ENCODE data around the gene JPH2.
"Not testable (repeated sequence)": the region's sequence is repeated elsewhere in the genome, so short reads cannot be mapped to it uniquely, and the experiment has no call there.

JPH2 gene

DNA sequence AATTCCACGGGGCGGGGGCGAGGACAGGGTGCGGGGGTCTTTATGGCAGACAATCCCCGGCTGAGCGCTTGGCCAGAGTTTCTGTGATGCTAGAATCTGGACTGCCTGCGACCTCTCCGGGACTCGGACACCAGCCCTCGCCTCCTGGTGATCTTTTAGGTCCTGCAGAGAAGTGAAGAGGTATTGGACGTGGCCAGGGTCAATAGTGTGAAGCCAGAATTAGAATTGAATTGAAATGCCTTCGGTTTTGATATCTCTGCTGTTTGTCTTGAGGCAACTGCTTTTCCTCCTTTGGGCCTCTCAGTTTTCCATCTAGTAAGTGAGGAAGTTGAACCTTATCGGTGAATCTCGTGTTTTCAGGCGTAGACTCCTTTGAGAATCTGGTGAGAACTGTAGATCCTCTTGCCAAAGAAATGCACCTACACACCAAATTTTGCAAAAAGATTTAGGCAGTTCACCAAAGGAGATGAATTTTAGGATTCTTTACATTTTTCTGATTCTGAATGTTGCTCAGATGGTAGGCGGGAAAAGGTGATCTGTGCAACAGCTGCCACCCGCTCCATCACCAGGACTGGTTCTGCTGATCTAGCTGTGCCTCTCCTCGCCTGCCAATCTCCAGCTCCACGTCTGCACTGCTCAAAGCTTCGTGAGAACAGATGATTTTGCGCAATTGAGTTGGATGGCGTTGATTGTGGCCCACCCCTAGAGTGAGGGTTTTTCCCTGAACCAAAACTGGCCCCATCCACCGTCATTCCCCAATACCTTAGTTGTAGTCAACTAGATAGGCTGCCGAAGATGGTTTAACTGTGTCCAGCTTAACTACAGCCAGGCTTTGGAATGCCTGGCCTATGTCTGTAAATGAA, 24.4 kb upstream of the JPH2 start:
- DNase-seq, result no peak

DNA sequence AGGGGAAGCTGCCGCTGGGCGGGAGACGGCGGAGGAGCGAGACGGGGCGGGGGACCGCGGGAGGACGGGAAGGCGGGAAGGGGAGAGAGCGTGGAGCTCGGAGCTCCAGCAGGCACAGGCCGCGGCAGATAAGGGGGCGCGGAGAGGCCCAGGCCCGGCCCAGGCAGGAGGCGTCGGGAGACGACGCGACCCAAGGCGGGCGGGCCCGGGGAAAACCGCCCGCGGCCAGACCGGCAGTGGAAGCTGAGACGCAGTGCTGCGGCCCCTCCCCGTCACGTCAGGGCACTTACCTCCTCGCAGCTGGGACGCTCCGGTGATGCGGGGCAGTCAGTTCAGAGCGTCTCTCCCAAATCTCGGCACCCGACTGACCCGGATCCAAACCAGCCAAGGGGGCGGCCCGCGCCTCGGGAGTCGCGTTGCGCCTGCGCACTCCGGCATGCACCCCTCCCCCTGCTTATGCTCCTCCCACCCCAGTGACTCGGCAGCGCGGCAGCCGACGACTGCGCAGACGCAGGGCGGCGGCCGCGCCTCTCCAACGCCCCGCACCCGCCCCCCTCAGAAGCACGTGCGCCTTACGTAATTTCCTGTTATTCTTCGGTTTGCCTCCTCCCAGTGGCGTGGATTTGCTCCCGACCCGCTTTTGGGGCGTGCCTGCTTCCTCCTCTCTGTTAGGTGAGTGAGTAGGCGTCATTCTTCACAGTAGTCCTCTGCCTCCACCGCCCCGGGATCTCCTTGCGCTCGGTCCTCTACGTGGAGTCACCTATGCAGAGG, 23.6 kb upstream of the JPH2 start, which contains the start of gene OSER1:
Gene OSER1 (minus strand): TSS at position 366 of the 771 bp plus-strand sequence. CDS start 3,814 bp downstream, outside the sequence.
- DNase-seq, result peak; percentile 98

- DNase-seq, result peak; percentile 21
These were observed 22.9 kb upstream of the JPH2 start for GRCh38 chr20:44209686-44210405.

DNA sequence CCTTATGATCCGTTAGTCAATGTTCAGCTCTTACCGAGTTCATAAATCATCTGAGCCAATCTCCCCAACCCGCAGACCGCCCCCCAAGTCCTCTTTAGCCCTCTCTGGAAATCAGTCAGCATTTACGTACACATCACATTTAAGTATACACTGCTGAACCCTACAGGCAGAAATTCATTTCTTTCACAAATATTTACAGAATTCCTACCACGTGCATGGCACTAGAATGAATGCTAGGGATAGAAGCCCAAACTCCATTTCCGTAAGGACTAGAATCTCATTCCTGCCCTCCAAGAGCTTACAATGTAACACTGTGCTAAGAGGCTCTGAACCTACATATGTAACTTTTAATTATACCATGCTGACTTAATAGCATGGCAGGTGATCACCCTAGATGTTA, 21.8 kb upstream of the JPH2 start:
- DNase-seq, result no peak

DNA sequence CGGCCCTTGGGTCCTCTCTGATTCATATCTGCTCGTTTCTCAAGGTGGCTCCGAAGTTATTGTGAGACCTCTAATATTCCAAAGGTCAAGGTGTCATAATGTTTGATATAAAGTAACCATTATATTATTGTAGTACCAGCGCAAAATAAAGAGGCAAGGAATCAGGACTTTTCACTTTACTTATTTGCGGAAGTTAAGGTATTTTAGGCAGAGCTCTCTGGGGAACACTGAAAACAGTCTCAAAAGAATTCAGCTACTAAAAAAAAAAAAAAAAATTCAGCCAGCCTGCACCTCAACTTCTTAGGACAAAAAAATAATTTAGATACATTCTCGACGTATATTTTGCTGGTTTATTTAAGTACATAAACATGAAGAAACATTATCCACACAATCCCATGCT, 21.2 kb upstream of the JPH2 start:
- no peak for DNase-seq

- DNase-seq, result no peak
These were observed 20.2 kb upstream of the JPH2 start for GRCh38 chr20:44207126-44207723.

DNA sequence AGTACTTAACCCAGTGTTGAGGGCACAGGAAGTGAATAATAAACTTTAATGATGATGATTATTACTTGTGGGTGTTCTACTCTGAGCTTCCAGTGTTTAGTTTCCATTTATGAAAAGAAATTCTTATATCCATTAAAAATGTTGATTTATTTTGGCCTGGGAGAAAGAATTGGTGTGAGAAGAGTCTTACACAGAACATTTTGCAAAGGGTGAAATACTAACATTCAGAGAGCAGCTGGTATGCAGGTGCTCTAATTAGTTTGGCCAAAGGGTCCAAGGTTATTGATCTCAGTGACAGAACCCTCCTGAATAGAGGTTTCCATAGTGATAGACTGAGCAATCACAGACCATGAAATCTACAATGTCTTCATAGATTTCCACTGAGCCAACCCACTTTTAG, 19.1 kb upstream of the JPH2 start:
- DNase-seq, result no peak

GRCh38 chr20:44204832-44205215, 17.8 kb upstream of the JPH2 start:
- no peak for DNase-seq

DNA sequence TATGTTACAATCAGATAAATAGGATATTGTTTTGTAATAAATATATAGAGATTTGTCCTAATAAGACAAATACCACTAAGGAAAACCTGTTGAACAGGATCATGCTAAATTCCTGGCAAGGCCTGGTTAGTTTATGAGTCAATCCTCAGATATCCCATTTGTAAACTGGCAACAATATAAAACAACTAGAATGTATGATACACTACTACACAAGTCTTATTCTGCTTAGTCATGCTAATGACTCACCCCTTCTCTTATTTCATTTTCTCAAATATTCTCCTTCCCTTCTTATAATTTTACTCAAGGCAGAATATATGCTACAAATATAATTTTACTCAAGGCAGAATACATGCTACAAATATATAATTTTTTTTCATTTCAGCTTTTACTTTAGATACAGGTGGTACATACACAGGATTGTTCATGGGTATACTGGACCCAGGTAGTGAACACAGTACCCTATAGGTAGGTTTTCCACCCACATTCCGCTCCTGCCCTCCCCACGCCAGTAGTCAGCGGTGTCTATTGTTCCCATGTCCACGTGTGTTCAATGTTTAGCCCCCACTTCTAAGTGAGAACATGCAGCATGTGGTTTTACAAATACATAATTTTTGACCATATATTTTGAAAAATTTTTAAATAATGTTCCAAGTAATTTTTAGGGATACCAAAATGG, 17.3 kb upstream of the JPH2 start:
- DNase-seq, result no peak

DNA sequence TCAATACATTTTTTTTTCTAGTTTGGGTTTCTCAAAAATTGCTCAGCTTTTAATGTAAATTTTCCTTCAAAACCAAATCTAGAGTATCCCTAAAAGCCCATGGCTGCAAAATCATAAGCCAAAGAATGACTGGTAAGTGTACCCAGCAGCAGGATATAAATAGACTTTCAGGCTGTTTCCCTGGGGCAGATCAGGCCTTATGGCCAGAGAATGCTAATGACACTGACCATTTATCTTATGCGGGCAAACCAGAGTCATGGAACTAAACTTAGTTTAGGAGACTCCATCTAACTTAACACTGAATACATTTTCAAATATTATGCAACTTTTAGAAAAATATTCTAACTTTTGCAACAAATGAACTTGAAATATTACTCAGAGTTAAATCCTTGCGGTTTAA, 16.2 kb upstream of the JPH2 start:
- DNase-seq, result no peak

DNA sequence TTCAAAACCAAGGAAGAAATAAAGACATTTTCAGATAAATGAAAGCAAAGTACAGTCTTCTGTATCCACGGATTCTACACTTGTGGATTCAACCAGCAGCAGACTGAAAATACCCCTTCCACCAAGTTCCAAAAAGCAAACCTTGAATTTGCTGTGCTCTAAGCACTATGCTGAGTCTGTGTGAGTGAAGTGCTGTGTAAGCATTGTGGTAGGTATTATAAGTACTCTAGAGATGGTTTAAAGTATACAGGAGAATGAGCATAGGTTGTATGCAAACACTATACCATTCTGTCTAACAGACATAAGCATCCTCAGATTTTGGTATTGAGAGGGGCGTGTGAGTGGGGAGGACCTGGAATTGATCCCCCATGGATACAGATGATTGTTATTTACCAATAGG, 14.0 kb upstream of the JPH2 start:
- no peak for DNase-seq

- no peak for DNase-seq
These were observed 13.4 kb upstream of the JPH2 start for GRCh38 chr20:44200371-44200770.

GRCh38 chr20:44199877-44200276, 12.9 kb upstream of the JPH2 start:
- DNase-seq, result no peak

- peak; percentile 74 for DNase-seq
These were observed 11.9 kb upstream of the JPH2 start for GRCh38 chr20:44198872-44199271.

DNA sequence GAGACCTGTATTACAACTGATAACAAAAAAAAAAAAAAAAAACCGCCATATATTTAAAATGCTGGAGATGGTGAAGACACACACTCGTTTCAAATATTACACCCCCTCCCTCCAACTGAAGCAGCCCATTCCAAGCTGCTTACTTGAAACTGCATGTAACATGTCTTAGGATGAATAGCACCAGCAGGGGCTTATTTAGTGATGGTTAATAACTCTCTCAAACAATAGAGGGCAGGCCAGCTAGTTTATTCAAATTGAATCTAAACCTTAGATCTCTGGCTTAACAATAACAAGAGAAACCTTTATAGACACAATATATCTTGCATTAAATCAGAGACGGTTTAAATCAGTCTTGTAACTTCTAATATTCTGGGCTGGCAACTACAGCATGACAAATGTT, 9.3 kb upstream of the JPH2 start:
- no peak for DNase-seq

DNA sequence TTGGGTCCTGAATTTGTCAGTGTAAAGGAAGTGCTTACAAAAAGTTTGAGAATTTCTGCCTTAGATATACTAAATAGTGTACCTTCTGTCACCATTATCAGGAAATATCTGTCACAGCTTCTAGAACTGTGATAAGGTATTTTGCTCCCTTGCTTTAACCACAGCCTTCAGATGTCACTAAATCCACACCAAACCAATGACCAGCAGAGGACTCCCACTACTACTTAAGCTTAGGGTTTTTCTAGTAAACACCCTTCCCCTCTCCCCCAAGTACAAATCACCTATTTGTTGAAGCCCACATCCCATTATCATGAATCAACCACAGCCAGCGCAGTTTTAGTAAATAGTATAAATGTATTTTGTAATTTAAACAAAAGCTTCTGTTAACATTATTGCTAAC, 8.6 kb upstream of the JPH2 start:
- DNase-seq, result no peak

DNA sequence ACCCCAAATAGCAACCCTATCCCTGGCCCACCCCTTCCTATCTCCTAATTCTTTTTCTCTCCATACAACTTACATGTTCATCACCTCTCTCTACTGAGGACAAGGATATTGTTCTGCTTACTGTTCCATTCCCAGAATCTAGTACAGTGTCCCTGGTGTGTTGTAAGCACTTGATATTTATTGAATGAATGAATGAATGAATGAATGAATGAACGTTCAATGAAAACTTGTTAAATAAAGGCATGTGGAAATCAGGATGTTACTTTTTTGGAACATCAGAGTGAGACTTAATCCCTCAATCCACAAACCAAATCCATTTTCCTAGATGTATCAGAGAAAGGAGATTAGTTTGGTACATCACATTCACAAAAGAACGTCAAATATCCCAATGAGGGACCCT, 6.8 kb upstream of the JPH2 start:
- DNase-seq, result no peak

DNA sequence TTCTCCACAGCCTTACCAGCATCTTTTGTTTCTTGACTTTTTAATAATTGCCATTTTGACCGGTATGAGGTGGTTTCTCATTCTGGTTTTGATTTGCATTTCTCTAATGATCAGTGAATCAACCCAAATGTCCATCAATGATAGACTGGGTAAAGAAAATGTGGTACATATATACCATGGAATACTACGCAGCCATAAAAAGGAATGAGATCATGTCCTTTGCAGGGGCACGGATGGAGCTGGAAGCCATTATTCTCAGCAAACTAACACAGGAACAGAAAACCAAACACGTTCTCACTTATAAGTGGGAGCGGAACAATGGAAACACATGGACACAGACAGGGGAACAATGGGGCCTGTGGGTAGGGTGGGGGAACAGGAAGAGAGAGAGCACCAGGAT, 4.7 kb upstream of the JPH2 start:
- DNase-seq, result not testable (repeated sequence)

- DNase-seq, result peak; percentile 60
These were observed 3.3 kb upstream of the JPH2 start for GRCh38 chr20:44190197-44190852.

- no peak for DNase-seq
These were observed 1.8 kb upstream of the JPH2 start for GRCh38 chr20:44188752-44189151.

DNA sequence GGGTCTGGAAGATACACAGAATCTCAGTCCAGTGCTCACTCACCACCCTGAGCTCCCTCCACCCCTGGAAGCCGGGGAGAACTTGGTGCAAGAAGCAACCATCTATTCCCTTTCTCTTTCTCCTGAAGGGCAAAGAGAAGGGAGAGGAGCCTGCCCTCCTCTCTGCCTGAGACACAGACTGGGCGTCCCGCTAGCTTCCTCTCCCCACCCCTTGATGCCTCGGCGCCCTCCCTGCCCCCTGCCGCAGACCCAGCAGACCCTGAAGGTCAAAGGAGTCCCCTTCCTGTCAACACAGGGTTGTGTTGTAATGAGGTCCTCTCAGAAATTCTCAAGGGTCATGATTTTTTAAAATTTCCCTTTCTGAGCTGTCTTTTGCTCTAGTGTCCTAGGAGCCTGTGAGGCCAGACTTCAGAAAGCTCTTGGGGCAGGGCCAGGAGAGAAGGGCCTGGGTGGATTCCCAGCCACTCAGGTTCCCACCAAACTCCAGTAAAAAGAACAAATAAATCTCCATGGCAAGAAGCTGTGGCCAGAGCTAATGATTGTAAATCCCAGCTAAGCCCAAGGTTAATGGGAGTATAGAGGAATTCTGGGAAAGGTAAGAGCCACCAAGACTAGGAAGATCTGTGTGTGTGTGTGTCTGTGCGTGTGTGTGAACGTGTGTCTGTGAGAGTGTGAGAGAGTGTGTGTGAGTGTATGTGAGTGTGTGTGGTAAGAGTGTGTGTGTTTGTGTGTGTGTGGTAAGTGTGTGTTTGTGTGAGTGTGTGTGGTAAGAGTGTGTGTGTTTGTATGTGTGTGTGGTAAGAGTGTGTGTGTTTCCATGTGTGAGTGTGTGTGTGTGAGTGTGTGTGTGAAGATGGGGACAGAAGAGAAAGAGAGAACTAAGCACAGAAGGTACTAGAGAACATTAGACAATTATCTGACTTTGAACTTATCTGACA, 1.1 kb upstream of the JPH2 start:
- no peak for DNase-seq
